ENCODE data around the gene AQP6. TPM values are rescaled to one million over a fixed set of nuclear protein-coding genes. Genes with fewer than 3 reads are reported as not detected.
"Not testable (repeated sequence)": the region's sequence is repeated elsewhere in the genome, so short reads cannot be mapped to it uniquely, and the experiment has no call there.

AQP6 gene
- polyA plus RNA-seq, 1 of the 3 experiments (the other 2 are of a cell fraction) = 0.10 TPM

DNA sequence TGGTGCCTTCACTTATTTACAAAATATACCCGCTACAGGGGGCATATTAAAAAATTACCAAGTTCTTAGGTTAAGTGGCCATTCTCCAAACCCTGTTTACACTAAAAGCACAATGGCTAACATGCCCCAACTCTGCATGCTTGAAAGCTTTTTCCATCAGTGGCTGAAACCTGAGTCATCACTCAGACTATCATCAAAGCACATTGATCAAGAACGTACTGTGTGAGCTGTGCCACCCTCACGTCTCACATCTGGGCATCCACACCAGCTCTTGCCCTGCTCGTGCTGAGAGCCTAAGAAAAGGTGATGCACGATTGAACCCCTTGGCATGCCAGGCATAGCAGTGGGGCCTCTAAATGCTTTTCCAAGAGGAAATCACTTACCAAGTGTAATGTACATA lies 13.2 kb downstream of the AQP6 start (continued):
- no peak for TF ChIP-seq MXI1 (IDR thresholded peaks at IDR 0.05; ENCODE audit: low read depth, low read length)
- no peak for TF ChIP-seq NFIC (IDR thresholded peaks at IDR 0.05; ENCODE audit: borderline replicate concordance)
- no peak for TF ChIP-seq FOSL2 (IDR thresholded peaks at IDR 0.05; ENCODE audit: borderline replicate concordance, low read depth)
- no peak for TF ChIP-seq USF2 (IDR thresholded peaks at IDR 0.05; ENCODE audit: borderline replicate concordance, low read depth, low read length)
- no peak for TF ChIP-seq RXRA (IDR thresholded peaks at IDR 0.05; ENCODE audit: borderline replicate concordance, low read depth)
- no peak for TF ChIP-seq TAF1 (IDR thresholded peaks at IDR 0.05; ENCODE audit: borderline replicate concordance, low read depth, low read length)

GRCh38 chr12:49986476-49986875 lies 13.7 kb downstream of the AQP6 start:
- 95% methylated on average over 3 of the region's 3 CpGs for WGBS (ENCODE audit: low lambda C conversion rate)
- H3K36me3 ChIP-seq (replicated peaks in 1 of 2; ENCODE audit: control insufficient read depth in 1 of 2, insufficient read depth in 2 of 2, low read length in 1 of 2) = peaks cover 17 to 33% of the 10 kb centered on the region in 2 experiments
- not testable (repeated sequence) for H3K27me3 ChIP-seq (ENCODE audit: insufficient read depth); H3K4me2 ChIP-seq; H3K9me3 ChIP-seq; H2AFZ ChIP-seq (ENCODE audit: low read depth); H3K9me2 ChIP-seq; H3K27ac ChIP-seq (ENCODE audit: low read depth in 2 of 2, low read length in 1 of 2); H3K4me3 ChIP-seq (ENCODE audit: low read depth in 2 of 2, low read length in 1 of 2); DNase-seq; H4K20me1 ChIP-seq (ENCODE audit: insufficient read depth); H3K9ac ChIP-seq; H3K79me2 ChIP-seq (ENCODE audit: insufficient read depth)
- peaks cover 33% of the 10 kb centered on the region for H3F3A ChIP-seq (replicated peaks; ENCODE audit: insufficient read depth)
- H3K4me1 ChIP-seq (ENCODE audit: control insufficient read depth in 1 of 2, insufficient read depth in 2 of 2, low read depth in 1 of 2, low read length in 1 of 2) = peaks cover 20 to 56% of the 10 kb centered on the region in 2 experiments
- POLR2A ChIA-PET = interaction anchor here (1.2 to 2.0 kb wide), 2 partner anchors 19 to 32 kb away, joined by 3 to 5 read pairs; no protein-coding TSS in a partner anchor
- CTCF ChIA-PET = interaction anchor here (0.7 to 9.7 kb wide), 9 partner anchors 8 to 119 kb away, joined by 3 to 98 read pairs (median 4); no protein-coding TSS in a partner anchor

GRCh38 chr12:49987625-49988303 lies 15.0 kb downstream of the AQP6 start:
- no peak overlapping the region for H3K4me3 ChIP-seq (ENCODE audit: low read depth in 2 of 2, low read length in 1 of 2)
- H3K9me3 ChIP-seq = no peaks in the 10 kb centered on the region
- H3K27ac ChIP-seq (ENCODE audit: low read depth in 2 of 2, low read length in 1 of 2) = peak overlapping the region in 1 of 2 experiments; percentile 77; a peak in 2 of 4 replicates
- no peak for DNase-seq
- H3K27me3 ChIP-seq (ENCODE audit: insufficient read depth) = no peaks in the 10 kb centered on the region
- CTCF ChIA-PET = interaction anchor here (0.7 to 4.1 kb wide), 3 partner anchors 13 to 30 kb away, joined by 3 to 21 read pairs (median 4); no protein-coding TSS in a partner anchor
- H3K79me2 ChIP-seq (ENCODE audit: insufficient read depth) = no peaks in the 10 kb centered on the region
- peaks cover 20 to 45% of the 10 kb centered on the region in 2 experiments for H3K4me1 ChIP-seq (ENCODE audit: control insufficient read depth in 1 of 2, insufficient read depth in 2 of 2, low read depth in 1 of 2, low read length in 1 of 2)
- TF ChIP-seq CHD2 (IDR thresholded peaks at IDR 0.05; ENCODE audit: low read length, partially characterized antibody) (no peak), MXI1 (IDR thresholded peaks at IDR 0.05; ENCODE audit: low read depth, low read length) (no peak), SIN3A (IDR thresholded peaks at IDR 0.05; ENCODE audit: borderline replicate concordance, low read depth, low read length) (no peak), SMC3 (IDR thresholded peaks at IDR 0.05; ENCODE audit: low read depth, low read length) (no peak), JUND (IDR thresholded peaks at IDR 0.05) (no peak), NFIC (IDR thresholded peaks at IDR 0.05; ENCODE audit: borderline replicate concordance) (no peak), RXRA (IDR thresholded peaks at IDR 0.05; ENCODE audit: borderline replicate concordance, low read depth) (no peak), TCF12 (IDR thresholded peaks at IDR 0.05) (no peak), USF2 (IDR thresholded peaks at IDR 0.05; ENCODE audit: borderline replicate concordance, low read depth, low read length) (no peak), RFX5 (IDR thresholded peaks at IDR 0.05; ENCODE audit: low read length) (no peak), EP300 (IDR thresholded peaks at IDR 0.05; ENCODE audit: borderline replicate concordance in 1 of 2, low read depth in 1 of 2, low read length in 1 of 2) (no peak), ELF1 (IDR thresholded peaks at IDR 0.05) (no peak)
- TF ChIP-seq, protein P1, sequence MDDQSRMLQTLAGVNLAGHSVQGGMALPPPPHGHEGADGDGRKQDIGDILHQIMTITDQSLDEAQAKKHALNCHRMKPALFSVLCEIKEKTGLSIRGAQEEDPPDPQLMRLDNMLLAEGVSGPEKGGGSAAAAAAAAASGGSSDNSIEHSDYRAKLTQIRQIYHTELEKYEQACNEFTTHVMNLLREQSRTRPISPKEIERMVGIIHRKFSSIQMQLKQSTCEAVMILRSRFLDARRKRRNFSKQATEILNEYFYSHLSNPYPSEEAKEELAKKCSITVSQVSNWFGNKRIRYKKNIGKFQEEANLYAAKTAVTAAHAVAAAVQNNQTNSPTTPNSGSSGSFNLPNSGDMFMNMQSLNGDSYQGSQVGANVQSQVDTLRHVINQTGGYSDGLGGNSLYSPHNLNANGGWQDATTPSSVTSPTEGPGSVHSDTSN (IDR thresholded peaks at IDR 0.05) = no peak
- H3F3A ChIP-seq (replicated peaks; ENCODE audit: insufficient read depth) = peaks cover 32% of the 10 kb centered on the region
- peaks cover 30 to 44% of the 10 kb centered on the region in 2 experiments for H3K36me3 ChIP-seq (replicated peaks in 1 of 2; ENCODE audit: control insufficient read depth in 1 of 2, insufficient read depth in 2 of 2, low read length in 1 of 2)
- H3K9ac ChIP-seq = no peak overlapping the region
- POLR2A ChIA-PET = interaction anchor here (2.0 kb wide), 1 partner anchor 17 kb away, joined by 5 read pairs; no protein-coding TSS in a partner anchor
- WGBS (ENCODE audit: low lambda C conversion rate) = 93% methylated on average over 3 of the region's 4 CpGs
- H3K4me2 ChIP-seq = no peak overlapping the region
- no peaks in the 10 kb centered on the region for H4K20me1 ChIP-seq (ENCODE audit: insufficient read depth)
- H3K9me2 ChIP-seq = no peaks in the 10 kb centered on the region
- H2AFZ ChIP-seq (ENCODE audit: low read depth) = no peak overlapping the region

GRCh38 chr12:49989400-49989799 lies 16.7 kb downstream of the AQP6 start:
- not testable (repeated sequence) for H4K20me1 ChIP-seq (ENCODE audit: insufficient read depth); H3K27ac ChIP-seq (ENCODE audit: low read depth in 2 of 2, low read length in 1 of 2); H3K27me3 ChIP-seq (ENCODE audit: insufficient read depth); H2AFZ ChIP-seq (ENCODE audit: low read depth); H3K4me3 ChIP-seq (ENCODE audit: low read depth in 2 of 2, low read length in 1 of 2); H3K9me2 ChIP-seq; H3K9me3 ChIP-seq; H3K79me2 ChIP-seq (ENCODE audit: insufficient read depth); H3K4me2 ChIP-seq; DNase-seq; H3K9ac ChIP-seq
- peaks cover 10 to 29% of the 10 kb centered on the region in 2 experiments for H3K4me1 ChIP-seq (ENCODE audit: control insufficient read depth in 1 of 2, insufficient read depth in 2 of 2, low read depth in 1 of 2, low read length in 1 of 2)
- ChIA-PET POLR2A (interaction anchor here (1.7 kb wide), 1 partner anchor 14 kb away, joined by 3 read pairs; no protein-coding TSS in a partner anchor), CTCF (interaction anchor here (0.9 to 1.8 kb wide), 6 partner anchors 8 to 325 kb away, joined by 3 to 9 read pairs (median 4); no protein-coding TSS in a partner anchor)
- whole genome bisulfite sequencing (ENCODE audit: low lambda C conversion rate) = 100% methylated on average over 2 of the region's 2 CpGs
- peaks cover 39 to 56% of the 10 kb centered on the region in 2 experiments for H3K36me3 ChIP-seq (replicated peaks in 1 of 2; ENCODE audit: control insufficient read depth in 1 of 2, insufficient read depth in 2 of 2, low read length in 1 of 2)
- peaks cover 16% of the 10 kb centered on the region for H3F3A ChIP-seq (replicated peaks; ENCODE audit: insufficient read depth)

Data from SK-N-SH (cell line).